ENCODE measurements around the gene CDC42BPB.

- no peak for TF ChIP-seq ZNF430 (CRISPR knock-in tag; IDR thresholded peaks at IDR 0.05)
- no peak for TF ChIP-seq ZNF274 (CRISPR knock-in tag; IDR thresholded peaks at IDR 0.05)
- no peak for TF ChIP-seq ARNTL (CRISPR knock-in tag; IDR thresholded peaks at IDR 0.05)
- TF ChIP-seq RAD21 (CRISPR knock-in tag; IDR thresholded peaks at IDR 0.05), result no peak
- no peak for TF ChIP-seq FOXO1 (CRISPR knock-in tag; IDR thresholded peaks at IDR 0.05)
- no peak for TF ChIP-seq NR2F2 (IDR thresholded peaks at IDR 0.05; ENCODE audit: borderline replicate concordance, low read depth)
These were observed 174.2 kb downstream of the CDC42BPB start for GRCh38 chr14:102883089-102883541.
